Peyer's patch (tissue), 4 donors: ENCODE results near the gene DNAL1. TPM values are rescaled to one million over a fixed set of nuclear protein-coding genes. Genes with fewer than 3 reads are reported as not detected.

ENCODE experiments used
- DNase-seq, 3 donors: peaks; one replicate each; pipeline ENCODE4 v3.0.0-alpha.2; 2017 to 2019
- H3K27ac ChIP-seq, 4 donors: fragments of 200-600 bp; sonication (generic); one replicate each; pipeline ENCODE4 v1.5.1; 2016 to 2019
- H3K27me3 ChIP-seq, 2 donors: fragments of 200-600 bp; sonication (generic); one replicate each; pipeline ENCODE4 v1.5.1; 2019
- H3K36me3 ChIP-seq, 3 donors: fragments of 200-600 bp; sonication (generic); one replicate each; pipeline ENCODE4 v1.5.1; 2016 to 2019
- H3K4me1 ChIP-seq, 4 donors: fragments of 200-600 bp; sonication (generic); one replicate each; pipeline ENCODE4 v1.5.1; 2016 to 2019
- H3K4me3 ChIP-seq, 4 donors: fragments of 200-600 bp; sonication (generic); 1 replicate in 3 of 4; 2 replicates in 1 of 4; pipeline ENCODE4 v1.5.1; 2016 to 2019; ENCODE audit warnings: mild to moderate bottlenecking in 1 of 4
- H3K9me3 ChIP-seq, 4 donors: fragments of 200-600 bp; sonication (generic); one replicate each; pipeline ENCODE4 v1.5.1; 2016 to 2019; ENCODE audit warnings: mild to moderate bottlenecking in 1 of 4
- POLR2A ChIP-seq, 2 donors: fragments of 450-650 bp; IDR thresholded peaks; one replicate each; pipeline ENCODE4 v1.5.1; 2017; ENCODE audit warnings: antibody characterized with exemption in 2 of 2, mild to moderate bottlenecking in 2 of 2, moderate library complexity in 2 of 2
- total RNA-seq, 4 donors: library from RNA; depleted of rRNA; stranded (reverse); fragments of >200 nt; gene quantifications; one replicate each; pipeline ENCODE4 v1.1.0, GENCODE V29; 2016
- TF ChIP-seq, protein P1 (sequence below), 6 experiments: fragments of 450-650 bp in 4 of 6; fragments of 200-600 bp in 2 of 6; sonication (generic) in 1 of 6; IDR thresholded peaks; one replicate each; pipeline ENCODE4 v1.5.1; 2017 to 2019; ENCODE audit warnings: antibody characterized with exemption in 6 of 6, mild to moderate bottlenecking in 3 of 6, moderate library complexity in 1 of 6

Gene DNAL1
- total RNA-seq, 4 donors from 2014 or later = 1.7 to 7.6 (median 4.6) TPM

DNA sequence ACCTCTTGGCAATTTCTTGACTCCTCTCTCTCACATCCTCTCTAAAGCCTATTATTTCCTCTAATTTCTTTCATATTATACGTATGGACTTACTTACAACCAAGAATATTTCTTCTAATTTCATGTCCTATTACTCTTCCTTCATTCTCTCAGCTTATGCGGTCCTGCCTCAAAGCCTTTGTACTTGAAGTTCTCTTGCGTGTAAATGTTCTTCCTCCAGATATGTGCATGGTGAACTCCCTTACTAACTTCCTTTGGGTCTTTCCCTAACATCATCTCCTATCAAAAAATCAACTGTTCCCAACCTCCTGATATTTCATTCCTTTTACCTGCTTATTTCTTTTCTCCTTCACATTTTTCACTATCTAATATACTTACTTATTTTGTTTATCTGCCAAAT lies 23.1 kb downstream of the DNAL1 start:
- Histone ChIP-seq H3K27me3 (no peaks in the 10 kb centered on the region), H3K9me3 (no peaks in the 10 kb centered on the region), H3K27ac (no peak overlapping the region), H3K4me1 (no peaks in the 10 kb centered on the region), H3K4me3 (no peak overlapping the region), H3K36me3 (no peaks in the 10 kb centered on the region)
- DNase-seq = no peak
- TF ChIP-seq, protein P1, sequence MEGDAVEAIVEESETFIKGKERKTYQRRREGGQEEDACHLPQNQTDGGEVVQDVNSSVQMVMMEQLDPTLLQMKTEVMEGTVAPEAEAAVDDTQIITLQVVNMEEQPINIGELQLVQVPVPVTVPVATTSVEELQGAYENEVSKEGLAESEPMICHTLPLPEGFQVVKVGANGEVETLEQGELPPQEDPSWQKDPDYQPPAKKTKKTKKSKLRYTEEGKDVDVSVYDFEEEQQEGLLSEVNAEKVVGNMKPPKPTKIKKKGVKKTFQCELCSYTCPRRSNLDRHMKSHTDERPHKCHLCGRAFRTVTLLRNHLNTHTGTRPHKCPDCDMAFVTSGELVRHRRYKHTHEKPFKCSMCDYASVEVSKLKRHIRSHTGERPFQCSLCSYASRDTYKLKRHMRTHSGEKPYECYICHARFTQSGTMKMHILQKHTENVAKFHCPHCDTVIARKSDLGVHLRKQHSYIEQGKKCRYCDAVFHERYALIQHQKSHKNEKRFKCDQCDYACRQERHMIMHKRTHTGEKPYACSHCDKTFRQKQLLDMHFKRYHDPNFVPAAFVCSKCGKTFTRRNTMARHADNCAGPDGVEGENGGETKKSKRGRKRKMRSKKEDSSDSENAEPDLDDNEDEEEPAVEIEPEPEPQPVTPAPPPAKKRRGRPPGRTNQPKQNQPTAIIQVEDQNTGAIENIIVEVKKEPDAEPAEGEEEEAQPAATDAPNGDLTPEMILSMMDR (IDR thresholded peaks at IDR 0.05) = no peak
- no peak for TF ChIP-seq POLR2A (IDR thresholded peaks at IDR 0.05)

DNA sequence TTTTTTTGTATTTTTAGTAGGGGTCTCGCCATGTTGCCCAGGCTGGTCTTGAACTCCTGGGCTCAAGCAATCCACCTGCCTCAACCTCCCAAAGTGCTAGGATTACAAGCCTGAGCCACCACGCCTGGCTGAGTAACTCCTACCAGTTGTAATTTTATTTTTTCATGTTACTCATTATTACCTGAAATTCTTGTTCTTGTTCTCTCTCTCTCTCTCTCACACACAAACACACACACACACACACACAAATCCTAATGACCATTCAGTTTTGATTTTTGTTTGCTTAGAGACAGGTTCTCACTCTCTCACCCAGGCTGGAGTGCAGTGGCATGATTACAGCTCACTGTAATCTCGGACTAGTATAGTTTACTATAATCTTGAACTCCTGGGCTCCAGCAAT lies 30.2 kb downstream of the DNAL1 start:
- no peak overlapping the region for H3K4me3 ChIP-seq
- no peak overlapping the region for H3K27ac ChIP-seq
- no peak for DNase-seq
- H3K27me3 ChIP-seq = no peaks in the 10 kb centered on the region
- TF ChIP-seq, protein P1 (IDR thresholded peaks at IDR 0.05) = no peak
- no peak for TF ChIP-seq POLR2A (IDR thresholded peaks at IDR 0.05)
- H3K9me3 ChIP-seq = no peaks in the 10 kb centered on the region
- H3K36me3 ChIP-seq = no peaks in the 10 kb centered on the region
- no peaks in the 10 kb centered on the region for H3K4me1 ChIP-seq

DNA sequence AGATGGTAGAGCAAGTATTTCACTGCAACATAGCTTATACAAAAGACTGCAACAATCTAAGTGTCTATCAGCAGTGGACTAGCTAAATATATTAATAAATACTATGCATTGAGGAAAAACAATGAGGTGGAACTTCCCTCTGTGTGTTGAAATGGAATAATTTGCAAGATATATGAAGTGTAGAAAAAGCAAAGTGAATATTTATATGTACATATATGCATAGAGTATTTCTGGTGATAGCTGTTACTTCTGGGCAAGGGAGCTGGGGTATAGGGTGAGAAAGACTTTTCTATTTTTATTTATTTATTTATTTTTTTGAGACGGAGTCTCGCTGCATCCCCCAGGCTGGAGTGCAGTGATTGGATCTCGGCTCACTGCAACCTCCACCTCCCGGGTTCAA lies 33.9 kb downstream of the DNAL1 start:
- Histone ChIP-seq H3K36me3 (no peaks in the 10 kb centered on the region), H3K4me3 (no peak overlapping the region), H3K4me1 (no peaks in the 10 kb centered on the region), H3K9me3 (no peaks in the 10 kb centered on the region), H3K27ac (no peak overlapping the region), H3K27me3 (no peaks in the 10 kb centered on the region)
- TF ChIP-seq POLR2A (IDR thresholded peaks at IDR 0.05) = no peak
- no peak for DNase-seq

DNA sequence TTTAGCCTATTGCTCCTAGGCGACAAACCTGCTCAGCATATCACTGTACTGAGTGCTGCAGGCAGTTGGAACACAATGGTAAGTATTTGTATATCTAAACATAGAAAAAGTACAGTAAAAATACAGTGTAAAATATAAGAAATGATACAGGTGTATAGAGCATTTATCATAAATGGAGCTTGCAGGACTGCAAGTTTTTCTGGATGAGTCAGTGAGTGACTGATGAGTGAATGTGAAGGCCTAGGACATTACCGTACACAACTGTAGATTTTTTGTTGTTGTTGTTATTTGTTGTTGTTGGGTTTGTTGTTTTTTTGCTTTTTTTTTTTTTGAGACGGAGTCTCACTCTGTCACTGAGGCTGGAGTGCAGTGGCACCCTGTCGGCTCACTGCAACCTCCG lies 36.0 kb downstream of the DNAL1 start:
- Histone ChIP-seq H3K4me1 (no peaks in the 10 kb centered on the region), H3K4me3 (no peak overlapping the region), H3K36me3 (no peaks in the 10 kb centered on the region), H3K9me3 (no peaks in the 10 kb centered on the region), H3K27ac (no peak overlapping the region), H3K27me3 (no peaks in the 10 kb centered on the region)
- no peak for DNase-seq
- TF ChIP-seq, protein P1 (IDR thresholded peaks at IDR 0.05) = no peak
- TF ChIP-seq POLR2A (IDR thresholded peaks at IDR 0.05) = no peak

DNA sequence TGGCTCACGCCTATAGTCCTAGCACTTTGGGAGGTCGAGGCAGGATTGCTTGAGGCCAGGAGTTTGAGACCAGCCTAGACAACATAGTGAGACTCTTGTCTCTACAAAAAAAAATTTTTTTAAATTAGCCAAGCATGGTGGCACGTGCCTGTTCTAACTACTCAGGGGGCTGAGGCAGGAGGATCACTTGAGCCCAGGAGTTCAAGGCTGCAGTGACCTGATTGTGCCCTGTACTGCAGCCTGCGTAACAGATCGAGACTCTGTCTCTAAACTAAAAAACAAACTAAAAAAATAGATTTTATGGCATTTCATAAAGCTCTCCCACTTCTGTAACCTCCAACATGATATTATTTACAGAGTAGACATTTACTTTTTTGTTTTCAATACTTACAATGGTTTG lies 39.8 kb downstream of the DNAL1 start:
- Histone ChIP-seq H3K36me3 (no peaks in the 10 kb centered on the region), H3K27ac (no peak overlapping the region), H3K9me3 (no peaks in the 10 kb centered on the region), H3K27me3 (no peaks in the 10 kb centered on the region), H3K4me3 (no peak overlapping the region), H3K4me1 (no peaks in the 10 kb centered on the region)
- TF ChIP-seq POLR2A (IDR thresholded peaks at IDR 0.05) = no peak
- TF ChIP-seq, protein P1 (IDR thresholded peaks at IDR 0.05) = no peak
- no peak for DNase-seq

DNA sequence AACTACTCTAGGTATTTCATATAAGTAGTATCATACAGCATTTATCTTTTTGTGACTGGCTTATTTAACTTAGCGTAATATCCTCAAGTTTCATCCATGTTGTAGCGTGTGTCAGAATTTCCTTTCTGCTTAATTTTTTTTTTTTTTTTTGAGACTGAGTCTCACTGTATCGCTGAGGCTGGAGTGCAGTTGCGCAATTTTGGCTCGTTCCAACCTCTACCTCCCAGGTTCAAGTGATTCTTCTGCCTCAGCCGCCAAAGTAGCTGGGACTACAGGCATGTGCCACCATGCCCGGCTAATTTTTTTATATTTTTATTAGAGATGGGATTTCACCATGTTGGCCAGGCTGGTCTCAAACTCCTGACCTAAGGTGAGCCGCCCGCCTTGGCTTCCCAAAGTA lies 40.5 kb downstream of the DNAL1 start:
- Histone ChIP-seq H3K27me3 (no peaks in the 10 kb centered on the region), H3K4me3 (no peak overlapping the region), H3K4me1 (no peaks in the 10 kb centered on the region), H3K36me3 (no peaks in the 10 kb centered on the region), H3K9me3 (no peaks in the 10 kb centered on the region), H3K27ac (no peak overlapping the region)
- no peak for DNase-seq
- no peak for TF ChIP-seq POLR2A (IDR thresholded peaks at IDR 0.05)
- TF ChIP-seq, protein P1 (IDR thresholded peaks at IDR 0.05) = no peak
